OCI-LY1 (cell line): ENCODE results near the gene BICDL2.
A peak's percentile ranks its signal among the peaks of the same experiment; 100 is the strongest.

Experiments used
- H2AFZ ChIP-seq: fragments of 200-600 bp; sonication (generic), shearing (Covaris generic); 2 replicates; pipeline ENCODE4 v1.6.0; 2014; ENCODE audit warnings: antibody characterized with exemption, mild to moderate bottlenecking, low read length
- H3F3A ChIP-seq: fragments of 200-600 bp; sonication (generic), shearing (Covaris generic); 2 replicates; pipeline ENCODE4 v1.6.0; 2014; ENCODE audit warnings: mild to moderate bottlenecking, antibody characterized with exemption, low read length, moderate library complexity; ENCODE audit not compliant: insufficient read depth
- H3K27ac ChIP-seq: fragments of 200-600 bp; sonication (generic); 2 replicates; pipeline ENCODE4 v1.5.1; 2014; ENCODE audit warnings: low read length, mixed run types, mild to moderate bottlenecking, low read depth; ENCODE audit not compliant: poor library complexity, severe bottlenecking
- H3K27me3 ChIP-seq: fragments of 200-600 bp; sonication (generic); 2 replicates; pipeline ENCODE4 v1.6.0; 2014; ENCODE audit warnings: antibody characterized with exemption, mild to moderate bottlenecking, low read length, moderate library complexity; ENCODE audit not compliant: insufficient read depth
- H3K36me3 ChIP-seq: fragments of 200-600 bp; sonication (generic); 2 replicates; pipeline ENCODE4 v1.6.1; 2014; ENCODE audit warnings: mild to moderate bottlenecking, antibody characterized with exemption, low read length, moderate library complexity, mixed read lengths; ENCODE audit not compliant: insufficient read depth
- H3K4me1 ChIP-seq: fragments of 200-600 bp; sonication (generic); 2 replicates; pipeline ENCODE4 v1.5.1; 2014; ENCODE audit warnings: mild to moderate bottlenecking, low read length, moderate library complexity; ENCODE audit not compliant: insufficient read depth, severe bottlenecking
- H3K4me2 ChIP-seq: fragments of 200-600 bp; sonication (generic), shearing (Covaris generic); 2 replicates; pipeline ENCODE4 v1.6.1; 2014; ENCODE audit warnings: low read length
- H3K4me3 ChIP-seq: fragments of 200-600 bp; sonication (generic); 2 replicates; pipeline ENCODE4 v1.5.1; 2014; ENCODE audit warnings: low read length, low read depth, mild to moderate bottlenecking, mixed read lengths; ENCODE audit not compliant: poor library complexity, severe bottlenecking
- H3K79me2 ChIP-seq: fragments of 200-600 bp; shearing (Covaris generic); 2 replicates; pipeline ENCODE4 v1.6.1; 2016; ENCODE audit warnings: mixed run types, low read length, mixed read lengths; ENCODE audit not compliant: insufficient read depth
- H3K9ac ChIP-seq: fragments of 200-600 bp; sonication (generic), shearing (Covaris generic); 2 replicates; pipeline ENCODE4 v1.6.1; 2014; ENCODE audit warnings: mild to moderate bottlenecking, low read length, mixed read lengths
- H3K9me2 ChIP-seq: fragments of 200-600 bp; sonication (generic), shearing (Covaris generic); 2 replicates; pipeline ENCODE4 v1.6.1; 2014; ENCODE audit warnings: low read depth, mild to moderate bottlenecking, low read length, mixed read lengths
- H3K9me3 ChIP-seq: fragments of 200-600 bp; shearing (Covaris generic); 2 replicates; pipeline ENCODE4 v1.6.1; 2014; ENCODE audit warnings: low read length, mixed read lengths
- H4K20me1 ChIP-seq: fragments of 200-600 bp; sonication (generic), shearing (Covaris generic); 2 replicates; pipeline ENCODE4 v1.6.0; 2016; ENCODE audit warnings: mild to moderate bottlenecking, low read length; ENCODE audit not compliant: insufficient read depth
- EZH2 ChIP-seq: fragments of 200-600 bp; sonication (generic), shearing (Covaris generic); IDR thresholded peaks from 2 replicates; pipeline ENCODE4 v1.8.0; 2017; ENCODE audit warnings: borderline replicate concordance, mixed run types, mild to moderate bottlenecking, antibody characterized with exemption, low read length, moderate library complexity, mixed read lengths
- TF ChIP-seq, protein P1 (sequence below): fragments of 200-600 bp; sonication (generic), shearing (Covaris generic); IDR thresholded peaks from 2 replicates; pipeline ENCODE4 v1.5.1; 2017; ENCODE audit warnings: mild to moderate bottlenecking, antibody characterized with exemption, low read length, moderate library complexity, mixed read lengths

The BICDL2 gene

DNA sequence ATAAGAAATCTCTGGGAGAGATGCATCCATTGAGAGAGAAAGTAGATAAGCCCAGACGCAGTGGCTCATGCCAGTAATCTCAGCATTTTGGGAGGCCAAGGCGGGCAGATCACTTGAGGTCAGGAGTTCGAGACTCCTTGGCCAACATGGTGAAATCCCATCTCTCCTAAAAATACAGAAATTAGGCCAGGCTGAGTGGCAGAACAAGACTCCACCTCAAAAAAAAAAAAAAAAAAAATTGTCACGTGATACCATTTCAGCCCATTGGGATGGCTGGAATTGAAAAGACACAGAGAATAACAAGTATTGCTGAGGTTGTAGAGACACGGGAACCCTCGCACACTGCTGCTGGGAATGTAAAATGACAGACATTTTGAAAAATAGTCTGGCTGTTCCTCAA, 25.8 kb upstream of the BICDL2 start:
- H3K79me2 ChIP-seq: no peaks in the 10 kb centered on the region
- no peaks in the 10 kb centered on the region for H3K9me3 ChIP-seq
- H3K9ac ChIP-seq: no peak overlapping the region
- peaks cover 10% of the 10 kb centered on the region for H3K4me1 ChIP-seq
- TF ChIP-seq EZH2: no peak
- TF ChIP-seq, protein P1, sequence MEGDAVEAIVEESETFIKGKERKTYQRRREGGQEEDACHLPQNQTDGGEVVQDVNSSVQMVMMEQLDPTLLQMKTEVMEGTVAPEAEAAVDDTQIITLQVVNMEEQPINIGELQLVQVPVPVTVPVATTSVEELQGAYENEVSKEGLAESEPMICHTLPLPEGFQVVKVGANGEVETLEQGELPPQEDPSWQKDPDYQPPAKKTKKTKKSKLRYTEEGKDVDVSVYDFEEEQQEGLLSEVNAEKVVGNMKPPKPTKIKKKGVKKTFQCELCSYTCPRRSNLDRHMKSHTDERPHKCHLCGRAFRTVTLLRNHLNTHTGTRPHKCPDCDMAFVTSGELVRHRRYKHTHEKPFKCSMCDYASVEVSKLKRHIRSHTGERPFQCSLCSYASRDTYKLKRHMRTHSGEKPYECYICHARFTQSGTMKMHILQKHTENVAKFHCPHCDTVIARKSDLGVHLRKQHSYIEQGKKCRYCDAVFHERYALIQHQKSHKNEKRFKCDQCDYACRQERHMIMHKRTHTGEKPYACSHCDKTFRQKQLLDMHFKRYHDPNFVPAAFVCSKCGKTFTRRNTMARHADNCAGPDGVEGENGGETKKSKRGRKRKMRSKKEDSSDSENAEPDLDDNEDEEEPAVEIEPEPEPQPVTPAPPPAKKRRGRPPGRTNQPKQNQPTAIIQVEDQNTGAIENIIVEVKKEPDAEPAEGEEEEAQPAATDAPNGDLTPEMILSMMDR: no peak
- H3F3A ChIP-seq: no peaks in the 10 kb centered on the region
- H4K20me1 ChIP-seq: no peaks in the 10 kb centered on the region
- H3K9me2 ChIP-seq: no peaks in the 10 kb centered on the region
- H3K36me3 ChIP-seq: no peaks in the 10 kb centered on the region
- no peaks in the 10 kb centered on the region; the same call in 1 of the 2 replicates for H3K27me3 ChIP-seq
- no peak overlapping the region for H3K4me2 ChIP-seq
- no peak overlapping the region for H3K4me3 ChIP-seq
- H2AFZ ChIP-seq: no peak overlapping the region
- H3K27ac ChIP-seq: no peak overlapping the region

DNA sequence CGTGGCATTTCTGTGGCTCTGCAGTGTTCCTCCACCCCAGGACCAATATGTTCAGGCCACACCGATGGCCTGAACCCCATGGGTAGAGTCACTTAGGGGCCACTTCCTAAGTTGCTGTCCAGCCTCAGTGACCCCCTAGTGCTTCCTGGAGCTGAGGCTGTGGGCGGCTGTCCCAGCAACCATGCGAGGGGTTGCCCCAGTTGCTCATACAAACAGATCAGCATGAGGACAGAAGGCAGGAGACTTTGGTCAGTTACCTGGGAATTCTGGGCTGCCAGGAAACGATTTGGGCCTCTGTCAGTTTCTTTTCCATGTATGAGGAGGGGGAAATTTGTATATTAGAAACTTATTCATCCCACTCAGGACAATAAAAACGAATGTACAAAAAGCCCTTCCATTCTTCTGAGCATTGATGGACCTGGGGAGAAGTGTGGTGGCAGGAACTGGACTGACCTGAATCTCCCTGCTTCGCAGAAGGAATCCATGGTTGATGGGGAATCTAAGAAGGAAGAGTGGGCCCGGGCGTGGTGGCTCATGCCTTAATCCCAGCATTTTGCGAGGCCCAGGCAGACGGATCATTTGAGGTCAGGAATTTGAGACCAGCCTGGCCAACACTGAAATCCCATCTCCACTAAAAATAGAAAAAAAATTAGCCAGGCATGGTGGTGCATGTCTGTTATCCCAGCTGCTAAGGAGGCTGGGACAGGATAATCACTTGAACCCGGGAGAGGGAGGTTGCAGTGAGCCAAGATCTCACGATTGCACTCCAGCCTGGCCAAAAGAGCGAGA, 23.8 kb upstream of the BICDL2 start:
- H3K27me3 ChIP-seq: no peaks in the 10 kb centered on the region; the same call in 1 of the 2 replicates
- TF ChIP-seq, protein P1: no peak
- no peak for TF ChIP-seq EZH2
- H3K27ac ChIP-seq: no peak overlapping the region
- H4K20me1 ChIP-seq: no peaks in the 10 kb centered on the region
- no peaks in the 10 kb centered on the region for H3K79me2 ChIP-seq
- H3K4me3 ChIP-seq: no peak overlapping the region
- peaks cover 12% of the 10 kb centered on the region for H3K4me1 ChIP-seq
- H2AFZ ChIP-seq: no peak overlapping the region
- H3K9me3 ChIP-seq: no peaks in the 10 kb centered on the region
- no peaks in the 10 kb centered on the region for H3K36me3 ChIP-seq
- H3K4me2 ChIP-seq: no peak overlapping the region
- no peak overlapping the region for H3K9ac ChIP-seq
- H3K9me2 ChIP-seq: no peaks in the 10 kb centered on the region
- no peaks in the 10 kb centered on the region for H3F3A ChIP-seq

DNA sequence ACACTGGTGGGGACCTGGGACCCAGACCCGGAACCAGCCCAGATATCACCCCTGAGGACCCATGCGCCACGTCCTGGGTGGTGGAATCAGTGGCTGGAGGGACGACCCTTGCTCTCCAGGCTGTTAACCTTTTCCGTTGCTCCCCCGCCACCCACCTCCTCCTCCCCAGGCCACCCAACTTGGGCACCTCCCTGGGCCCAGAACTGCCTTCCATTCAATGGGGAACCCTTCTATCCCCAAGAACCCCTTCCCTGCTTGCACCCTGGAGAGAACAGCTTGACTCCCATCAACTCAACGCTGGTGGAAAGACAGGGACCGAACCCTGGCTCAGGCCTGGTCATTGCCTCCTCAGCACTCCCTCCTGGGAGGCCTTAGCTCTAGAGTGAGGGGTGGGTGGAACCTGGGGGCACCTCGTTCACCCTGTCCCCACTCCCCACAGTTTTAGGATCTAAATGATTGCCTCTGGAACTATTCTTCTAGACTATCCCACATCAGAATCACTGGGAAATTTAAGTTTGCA, 23.0 kb upstream of the BICDL2 start:
- Histone ChIP-seq H4K20me1 (no peaks in the 10 kb centered on the region), H3K9me2 (no peaks in the 10 kb centered on the region), H3K9me3 (no peaks in the 10 kb centered on the region), H3K4me2 (peak overlapping the region; percentile 90), H3K27ac (no peak overlapping the region), H3F3A (no peaks in the 10 kb centered on the region), H2AFZ (no peak overlapping the region; the same call in 1 of the 2 replicates), H3K9ac (peak overlapping the region; percentile 89; the same call in 1 of the 2 replicates), H3K4me3 (peak overlapping the region; percentile 90), H3K36me3 (no peaks in the 10 kb centered on the region), H3K27me3 (no peaks in the 10 kb centered on the region; the same call in 1 of the 2 replicates), H3K79me2 (no peaks in the 10 kb centered on the region), H3K4me1 (peaks cover 20% of the 10 kb centered on the region)
- TF ChIP-seq EZH2: no peak
- TF ChIP-seq, protein P1: no peak
